IPS-NIHi7 (cell line): ENCODE results near the gene EPHB1.
A peak's percentile ranks its signal among the peaks of the same experiment; 100 is the strongest.

Source experiments
- DNase-seq: peaks from one replicate; pipeline ENCODE4 v3.0.0; 2012; ENCODE audit warnings: mixed read lengths; ENCODE audit errors: extremely low spot score

Gene EPHB1

DNA sequence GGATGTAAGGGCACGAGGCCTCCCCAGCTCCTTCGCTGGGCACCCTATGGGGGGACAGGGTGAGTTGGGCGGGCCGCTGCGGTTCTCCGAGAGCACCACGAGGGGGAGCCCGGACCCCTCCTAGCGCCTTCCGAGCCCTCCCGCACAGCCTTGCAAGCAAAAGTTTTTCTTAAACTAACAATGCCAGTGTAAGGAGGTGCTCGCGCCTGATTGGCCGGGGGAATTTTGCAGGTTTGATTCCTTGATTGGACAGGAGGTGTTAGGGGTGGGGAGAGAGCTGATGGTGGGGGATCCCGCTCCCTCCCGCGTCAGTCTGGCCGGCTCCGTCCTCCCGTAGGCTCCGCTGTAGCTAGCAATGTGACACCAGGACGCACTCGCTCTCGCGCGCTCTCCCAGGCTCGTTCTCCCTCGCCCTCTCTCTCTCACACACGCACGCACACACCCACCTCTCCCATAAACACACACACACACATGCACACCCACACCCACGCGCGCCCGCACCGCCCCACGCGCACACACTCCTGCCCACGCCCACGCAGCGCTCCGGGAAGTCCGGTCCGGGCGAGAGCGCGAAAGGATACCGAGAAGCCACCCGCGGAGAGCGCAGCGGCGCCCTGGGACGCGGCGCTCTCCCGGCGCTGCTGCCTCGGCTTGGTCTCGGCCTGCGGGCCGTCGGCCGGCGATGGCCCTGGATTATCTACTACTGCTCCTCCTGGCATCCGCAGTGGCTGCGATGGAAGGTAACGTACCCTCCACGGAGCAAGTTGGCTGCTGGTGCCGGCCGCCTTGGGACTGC, at the start of gene EPHB1:
Gene EPHB1 (plus strand): TSS at position 311 of the 796 bp plus-strand sequence.
- DNase-seq = peak; percentile 97

DNA sequence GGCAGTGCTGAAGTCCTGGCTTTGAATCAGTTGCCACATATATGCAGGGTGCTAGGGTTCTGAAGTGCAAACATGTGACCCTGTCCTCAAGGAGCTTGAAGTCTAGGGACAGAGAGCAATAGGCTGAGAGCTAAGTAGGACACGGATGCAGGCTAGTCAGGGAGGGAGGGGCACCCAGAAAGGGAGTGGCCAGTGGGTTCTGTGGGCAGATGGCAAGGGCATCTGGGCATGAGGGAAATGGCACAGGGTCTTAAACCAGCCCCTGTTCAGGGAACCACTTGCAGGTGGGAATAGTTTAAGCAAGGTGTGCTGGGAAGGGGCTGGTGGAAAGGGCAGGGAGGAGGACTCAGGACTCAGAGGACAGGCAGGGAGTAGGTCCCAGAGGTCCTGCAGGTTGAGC, 46.4 kb upstream of the EPHB1 start:
- DNase-seq = no peak

DNA sequence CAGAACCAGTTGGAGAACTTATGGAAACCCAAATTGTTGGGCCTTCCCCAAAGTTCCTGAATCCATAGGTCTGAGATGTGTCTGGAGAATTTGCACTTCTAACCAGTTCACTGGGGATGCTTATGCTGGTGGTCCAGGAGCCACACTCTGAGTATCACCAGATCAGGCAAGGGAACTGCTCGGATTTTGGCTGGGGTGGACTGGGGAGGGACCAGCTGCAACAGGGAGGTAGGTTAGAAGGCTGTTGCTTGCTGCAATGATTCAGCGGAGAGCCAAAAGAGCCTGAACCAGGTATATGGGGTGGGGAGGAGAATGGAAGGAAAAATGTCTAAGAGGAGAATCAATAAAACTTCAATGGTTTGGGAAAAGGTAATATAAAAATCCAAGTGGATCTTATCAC, 45.9 kb upstream of the EPHB1 start:
- DNase-seq = no peak

DNA sequence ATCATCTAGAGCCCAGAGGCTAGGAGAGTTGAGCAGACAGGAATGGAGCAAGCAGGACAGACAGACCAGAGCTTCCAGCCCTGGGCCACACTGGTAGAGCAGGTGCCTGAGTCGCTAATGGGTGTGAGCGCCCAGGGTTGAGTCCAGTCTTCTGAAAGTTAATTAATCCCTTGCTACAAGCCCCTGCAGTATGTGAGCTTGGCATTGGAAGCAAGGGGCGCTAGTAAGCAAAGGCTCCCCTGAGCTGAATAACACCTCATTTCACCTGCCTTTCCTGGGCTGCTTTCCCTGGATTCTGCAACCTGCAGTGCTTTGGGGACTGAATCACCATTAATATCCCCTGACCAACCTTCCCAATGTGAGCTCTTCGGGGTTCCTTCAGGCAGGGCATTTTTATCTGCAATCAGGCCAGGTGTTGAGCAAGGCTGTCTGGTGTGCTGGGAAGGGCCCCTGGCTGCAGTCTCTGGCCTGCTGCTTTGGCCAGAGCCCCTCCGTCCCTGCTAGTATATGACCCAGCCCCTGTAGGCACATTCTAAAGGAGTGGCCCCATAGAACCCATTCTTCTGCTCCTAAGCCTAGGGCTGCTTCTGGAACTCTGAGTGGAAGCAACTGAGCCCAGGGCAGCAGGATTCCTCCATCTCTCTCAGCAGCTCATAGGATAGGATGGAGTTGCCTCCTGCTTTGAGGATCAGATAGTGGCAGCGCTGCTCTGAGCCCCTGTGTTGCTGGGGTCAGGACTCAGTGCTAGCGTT, 45.1 kb upstream of the EPHB1 start:
- peak; percentile 54 for DNase-seq

DNA sequence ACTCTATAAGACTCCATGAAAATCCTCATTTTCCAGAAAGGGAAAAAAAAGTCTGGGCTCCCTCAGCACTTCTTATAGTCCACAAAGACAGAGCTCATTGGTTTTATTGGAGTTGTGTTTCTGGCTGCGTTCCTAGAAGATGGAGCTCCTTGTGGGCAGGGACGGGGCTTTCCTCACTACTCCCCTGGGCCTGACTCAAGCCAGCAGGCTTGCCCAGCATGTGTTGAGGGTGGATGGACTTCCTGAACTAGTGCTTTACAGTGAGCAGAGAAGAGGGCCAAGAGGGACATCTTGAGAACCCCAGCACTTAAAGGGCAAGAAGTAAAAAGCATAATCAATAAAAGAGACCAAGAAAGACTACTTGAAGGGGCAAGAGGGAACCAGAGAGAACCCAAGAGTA, 43.2 kb upstream of the EPHB1 start:
- no peak for DNase-seq

DNA sequence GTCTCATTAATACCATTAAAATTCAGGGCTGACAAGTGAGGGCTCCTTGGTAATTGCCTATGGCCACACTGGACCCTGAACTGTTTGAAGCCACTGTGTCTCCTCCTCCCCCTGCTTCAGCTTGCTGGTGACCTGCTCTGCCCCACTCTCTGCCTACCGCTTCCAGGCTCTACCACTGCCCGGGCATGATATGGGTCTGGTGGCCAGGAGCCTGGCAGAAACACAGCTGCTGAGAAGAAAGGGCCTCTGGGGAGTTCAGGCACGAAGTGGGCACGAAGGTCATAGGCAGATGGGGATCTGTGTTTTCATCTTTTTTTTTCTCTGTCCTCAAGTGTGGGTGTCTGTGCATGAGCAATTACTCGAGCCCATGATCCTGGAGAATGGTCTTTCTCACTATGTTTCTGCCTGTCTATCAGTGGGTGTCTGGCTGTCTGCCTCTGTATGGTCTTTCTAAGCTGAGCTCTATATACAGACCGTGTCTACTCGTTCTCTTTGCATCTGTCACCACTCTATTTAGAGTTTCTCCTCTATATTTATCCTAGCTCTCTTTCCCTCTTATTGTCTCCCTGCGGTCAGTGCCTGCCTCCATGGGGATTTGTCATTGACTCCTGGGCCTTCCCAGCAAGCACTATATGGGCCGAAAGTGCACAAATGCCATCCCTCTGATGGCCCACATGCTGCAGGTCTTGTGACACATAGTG, 42.1 kb upstream of the EPHB1 start:
- DNase-seq = no peak

DNA sequence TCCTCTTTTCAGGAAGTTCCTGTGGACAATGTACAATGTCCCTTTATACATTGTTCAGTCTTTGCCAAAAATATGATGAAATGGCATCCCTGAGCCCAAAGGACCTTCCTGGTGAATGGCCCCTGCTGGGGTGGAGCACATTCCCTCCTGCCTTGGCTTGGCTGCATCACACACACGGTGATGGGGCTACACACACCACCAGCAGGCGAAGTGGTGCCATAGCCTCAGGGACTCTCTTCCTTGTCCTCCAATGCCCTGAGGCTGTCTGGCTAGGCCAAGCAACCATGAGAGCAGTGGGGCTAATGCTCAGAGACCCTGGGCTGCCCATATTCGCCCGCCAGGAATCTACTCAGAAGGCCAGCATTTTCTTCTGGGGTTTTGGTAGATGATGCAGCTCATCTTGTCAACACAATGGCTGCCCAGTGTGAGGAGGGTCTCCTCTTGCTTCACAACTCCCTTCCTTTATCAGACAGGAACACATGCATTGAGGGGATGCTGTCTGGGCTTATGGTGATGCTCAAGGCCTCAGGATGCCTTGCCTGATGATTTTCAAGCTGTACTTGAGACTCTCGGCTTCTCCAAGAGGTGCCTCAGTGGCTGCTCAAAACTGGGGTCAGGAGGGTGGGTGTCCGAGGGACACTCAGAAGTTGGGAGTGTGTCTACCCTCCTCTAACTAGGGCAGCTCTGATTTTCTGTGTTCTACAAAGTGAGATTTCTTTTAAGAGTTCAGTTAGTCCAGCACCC, 40.9 kb upstream of the EPHB1 start:
- peak; percentile 23 for DNase-seq

DNA sequence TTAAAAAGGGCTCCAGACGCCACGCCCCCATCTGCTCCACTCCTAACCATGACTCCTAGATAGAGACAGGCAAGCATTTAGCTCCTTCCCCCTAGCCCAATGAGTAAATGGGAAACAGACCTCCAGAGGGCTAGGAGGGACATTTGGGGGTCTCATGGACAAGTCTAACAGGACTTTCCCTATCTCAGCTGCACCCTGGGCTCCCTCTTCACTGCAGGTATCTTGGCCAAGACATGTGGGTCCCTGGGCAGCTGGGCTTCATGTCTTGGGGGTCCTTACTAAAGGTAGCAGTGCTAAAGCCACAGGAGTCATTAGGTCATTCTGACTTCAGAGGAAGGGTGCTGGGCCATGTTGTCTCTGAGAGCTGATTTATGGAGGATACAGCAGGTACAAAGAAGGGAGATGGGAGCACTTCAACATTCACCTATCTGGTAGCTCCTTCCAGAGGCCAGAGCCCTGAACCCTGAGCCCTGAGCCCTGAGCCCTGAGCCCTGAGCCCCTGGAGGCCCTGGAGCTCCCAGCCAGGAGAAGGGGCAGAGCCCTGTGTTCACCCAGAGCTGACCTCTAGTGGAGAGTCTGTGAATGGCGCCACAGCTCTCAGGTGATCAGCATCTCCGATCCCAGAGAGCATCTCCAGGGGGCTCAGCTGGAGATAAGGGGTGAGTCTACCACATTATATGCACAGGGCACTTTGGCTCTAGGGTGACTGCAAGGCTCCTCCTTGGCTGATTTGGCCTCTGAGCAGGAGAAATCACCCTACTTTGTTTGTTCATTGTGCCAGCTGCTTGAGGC, 40.1 kb upstream of the EPHB1 start:
- peak; percentile 84 for DNase-seq

DNA sequence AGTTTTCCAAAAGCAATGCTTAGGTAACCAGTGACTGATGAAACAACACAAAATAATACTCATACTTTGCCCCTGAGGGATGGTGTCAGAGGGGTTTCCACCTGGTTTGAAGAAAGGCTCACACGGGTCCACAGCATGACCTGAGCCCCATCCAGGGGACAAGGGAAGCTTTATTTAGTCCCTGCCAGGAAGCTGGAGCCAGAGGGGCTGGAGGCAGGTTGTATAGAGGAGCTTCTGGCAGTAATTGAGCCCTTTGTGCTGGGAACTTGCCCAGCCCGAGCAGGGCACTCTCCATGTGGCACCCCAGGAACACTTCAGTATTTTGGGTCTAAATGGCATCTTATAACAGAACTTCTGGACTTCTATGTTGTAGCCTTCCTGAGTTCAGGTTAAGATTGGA, 39.2 kb upstream of the EPHB1 start:
- DNase-seq = no peak

DNA sequence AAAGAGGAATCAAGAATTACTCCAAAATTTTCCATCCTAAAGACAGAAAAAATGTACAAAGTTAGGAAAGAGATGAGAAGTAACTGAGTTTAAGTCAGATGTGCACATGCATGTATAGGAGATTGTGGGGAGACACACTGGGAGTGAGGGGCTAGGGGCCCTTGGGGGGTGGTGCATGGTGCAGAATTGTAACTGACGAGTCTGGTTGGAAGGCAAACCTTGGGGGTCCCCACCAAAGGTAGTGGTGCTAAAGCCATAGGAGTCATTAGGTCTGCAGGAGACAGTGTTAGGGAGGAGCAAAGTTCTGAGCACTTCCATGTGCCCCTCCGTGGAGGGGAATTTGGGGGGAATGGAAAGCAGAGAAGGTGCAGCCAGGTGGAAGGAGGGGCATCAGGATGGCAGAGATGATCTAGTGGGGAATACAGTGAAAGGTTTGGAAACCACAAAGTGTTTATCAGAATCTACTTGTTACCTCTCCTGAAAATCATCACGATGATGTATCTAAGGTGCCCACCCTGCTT, 37.5 kb upstream of the EPHB1 start:
- DNase-seq = no peak

DNA sequence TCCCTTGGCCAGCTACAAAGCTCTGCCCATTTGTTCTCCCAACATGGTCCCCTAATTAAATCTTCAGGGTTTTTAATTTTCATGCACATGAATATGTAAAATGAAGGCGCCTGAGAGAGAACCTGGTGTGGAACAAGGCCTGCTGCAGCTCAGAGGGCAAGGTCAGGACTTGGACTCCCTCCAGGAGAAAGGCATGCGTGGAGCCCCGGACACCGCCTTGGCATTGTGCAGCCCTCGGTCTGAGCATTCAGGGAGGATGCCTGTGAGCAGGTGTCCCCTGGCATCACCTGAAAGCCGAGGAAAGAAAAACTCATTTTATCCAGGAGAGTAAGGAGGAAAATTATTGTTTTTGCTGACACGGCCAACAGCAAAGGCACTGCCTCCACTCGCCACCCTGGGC, 33.8 kb upstream of the EPHB1 start:
- no peak for DNase-seq

DNA sequence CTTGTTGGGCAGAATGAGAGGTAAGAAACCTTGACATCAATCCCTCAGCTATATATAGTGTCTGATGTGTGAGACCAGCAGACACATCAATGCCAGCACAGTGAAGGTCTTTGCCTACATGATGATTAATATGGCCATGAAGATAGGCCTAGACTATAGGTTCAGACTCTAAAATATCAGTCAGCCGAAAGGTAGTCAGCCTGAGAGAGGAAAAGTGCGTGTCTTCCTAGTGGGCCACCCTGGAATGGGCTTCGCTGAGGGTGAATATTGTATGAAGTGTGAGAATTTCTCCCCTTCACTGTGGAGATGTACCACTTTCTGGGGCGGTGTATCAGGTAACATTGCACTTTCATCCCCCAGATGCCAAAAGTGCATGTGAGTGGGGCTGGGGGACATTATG, 33.0 kb upstream of the EPHB1 start:
- DNase-seq = no peak

DNA sequence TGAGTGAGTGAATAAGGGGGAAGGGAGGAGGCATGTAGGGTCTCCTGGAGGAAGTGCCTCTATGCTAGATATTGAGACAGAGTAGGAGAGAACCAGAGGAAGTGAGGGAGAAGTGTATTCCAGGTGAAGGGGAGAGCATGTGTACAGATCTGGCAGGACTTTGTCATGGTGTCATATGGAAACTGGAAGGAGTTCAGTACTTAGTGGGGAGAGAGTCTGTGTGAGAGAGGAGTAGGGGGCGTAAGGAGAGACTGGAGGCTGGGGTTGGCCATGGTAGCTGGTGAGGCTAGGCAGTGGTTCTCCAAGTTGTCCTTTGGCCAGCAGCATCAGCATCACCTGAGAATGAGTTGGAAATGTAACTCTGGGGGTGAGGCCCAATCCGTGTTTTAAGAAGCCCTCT, 29.6 kb upstream of the EPHB1 start:
- no peak for DNase-seq

DNA sequence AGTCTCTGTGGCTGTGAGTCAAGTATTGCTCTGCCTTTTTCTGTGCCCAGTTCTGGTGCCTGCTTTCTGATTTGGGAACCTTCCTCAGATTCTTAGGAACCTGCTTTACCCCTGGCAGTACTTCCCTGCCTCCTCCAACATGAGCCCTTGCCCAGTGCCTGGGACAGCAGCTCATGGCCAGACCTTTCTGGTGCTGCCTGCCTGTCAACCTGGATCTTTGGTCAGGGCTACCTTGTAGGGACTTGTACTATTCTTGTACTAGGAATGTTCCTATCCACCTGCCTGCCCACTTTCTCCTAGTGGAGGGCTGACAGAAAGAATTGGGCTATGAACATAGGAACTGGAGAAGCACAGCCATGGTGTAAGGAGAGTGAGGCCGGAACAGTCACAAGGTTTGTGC, 28.8 kb upstream of the EPHB1 start:
- DNase-seq = no peak

DNA sequence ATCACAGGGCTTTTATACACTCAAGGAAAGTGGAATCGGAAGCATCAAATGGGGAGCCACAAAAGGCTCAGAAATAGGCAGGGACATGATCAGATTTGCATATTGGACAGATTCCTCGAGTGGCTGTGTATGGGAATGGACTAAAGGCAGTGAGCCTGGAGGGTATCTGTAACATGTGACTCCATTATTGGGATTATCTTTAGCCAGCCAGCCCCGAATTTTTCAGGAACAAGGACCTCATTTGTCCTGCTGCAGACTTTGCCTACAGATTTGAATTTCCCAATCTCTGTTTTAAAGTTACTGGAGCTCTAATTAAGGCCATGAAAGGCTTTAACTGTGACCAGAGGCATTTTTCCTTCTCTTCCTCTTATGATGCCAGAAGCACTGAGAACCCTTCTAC, 26.9 kb upstream of the EPHB1 start:
- no peak for DNase-seq

DNA sequence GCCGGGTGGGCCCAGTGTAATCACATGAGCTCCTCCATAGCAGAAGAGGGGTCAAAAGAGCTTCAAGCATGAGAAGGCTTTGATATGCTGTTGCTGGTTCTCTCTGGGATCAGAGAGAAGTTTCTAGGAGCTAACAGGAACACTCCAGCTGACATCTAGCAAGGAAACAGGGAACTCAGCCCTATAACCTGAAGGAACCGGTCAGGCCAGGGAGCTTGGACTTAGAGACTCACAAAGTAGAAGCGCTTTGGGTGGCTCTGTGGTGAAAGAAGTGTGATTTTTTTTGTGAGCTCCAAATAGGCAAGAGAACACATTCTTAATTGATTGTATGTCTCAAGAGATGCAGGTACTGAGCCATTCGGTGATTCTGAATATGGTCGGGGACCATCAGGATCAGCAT, 26.2 kb upstream of the EPHB1 start:
- no peak for DNase-seq

DNA sequence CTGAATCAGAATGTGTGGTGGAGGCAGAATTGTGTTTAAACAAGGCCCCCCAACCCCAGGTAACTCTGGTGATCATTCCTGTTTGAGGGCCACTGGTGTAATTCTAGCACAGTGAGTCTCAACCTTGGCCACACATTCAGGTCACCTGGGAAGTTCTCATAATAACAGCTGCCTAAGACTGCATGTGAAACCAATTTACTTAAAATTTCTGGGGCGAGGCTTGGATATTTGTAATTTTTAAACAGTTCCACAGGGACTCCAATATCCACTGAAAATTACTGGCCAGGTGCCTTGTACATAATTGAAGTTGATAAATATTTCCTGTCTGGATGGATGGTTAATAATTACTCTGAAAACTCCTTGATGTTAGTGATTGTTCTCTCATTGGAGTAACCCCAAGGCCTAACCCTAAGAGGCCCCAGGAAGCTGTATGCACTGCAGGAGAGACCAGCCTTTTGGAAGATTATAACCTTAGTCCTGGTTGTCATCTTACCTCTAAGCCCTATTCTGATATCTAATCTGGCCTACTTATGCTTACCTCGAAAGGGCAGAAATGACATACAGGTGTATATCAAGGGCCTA, 25.7 kb upstream of the EPHB1 start:
- DNase-seq = no peak

DNA sequence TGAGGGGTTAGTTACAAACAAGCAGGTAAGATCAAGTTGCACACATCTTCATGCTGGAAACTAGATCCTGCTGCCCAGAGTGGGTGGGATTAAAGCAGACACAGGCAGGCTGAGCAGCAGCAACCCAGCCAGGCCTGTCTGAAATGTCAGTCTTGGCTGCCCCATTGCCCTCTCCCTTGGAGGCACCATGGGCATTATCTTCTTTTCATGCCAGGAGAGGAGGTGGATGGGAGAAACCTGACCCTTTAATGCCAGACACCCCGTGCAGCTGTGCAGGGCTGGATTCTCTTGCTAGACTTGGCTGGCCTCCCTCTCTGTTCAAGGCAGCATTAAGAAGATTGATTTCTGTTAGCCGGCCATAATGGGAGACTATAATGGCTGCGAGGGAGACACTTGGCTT, 23.0 kb upstream of the EPHB1 start:
- DNase-seq = no peak

DNA sequence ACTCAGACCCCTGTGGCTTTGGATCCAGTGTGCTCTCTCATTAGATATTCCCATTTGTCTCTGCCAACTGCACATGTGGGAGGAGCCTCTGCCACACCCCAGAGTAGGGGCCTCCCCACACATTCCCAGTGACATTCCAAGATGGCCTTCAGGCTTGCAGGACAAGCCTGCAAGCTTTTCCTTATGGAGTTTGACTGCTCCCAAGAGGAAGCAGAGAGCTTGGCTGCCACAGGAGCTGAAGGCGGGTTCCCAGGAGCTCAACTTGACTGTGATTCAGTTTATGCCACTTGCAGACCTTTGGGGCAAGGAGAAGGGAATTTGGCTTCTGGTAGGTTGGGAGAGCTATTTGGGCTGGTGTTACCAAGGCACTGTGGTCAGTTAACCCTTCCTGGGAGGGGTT, 22.5 kb upstream of the EPHB1 start:
- DNase-seq = no peak

DNA sequence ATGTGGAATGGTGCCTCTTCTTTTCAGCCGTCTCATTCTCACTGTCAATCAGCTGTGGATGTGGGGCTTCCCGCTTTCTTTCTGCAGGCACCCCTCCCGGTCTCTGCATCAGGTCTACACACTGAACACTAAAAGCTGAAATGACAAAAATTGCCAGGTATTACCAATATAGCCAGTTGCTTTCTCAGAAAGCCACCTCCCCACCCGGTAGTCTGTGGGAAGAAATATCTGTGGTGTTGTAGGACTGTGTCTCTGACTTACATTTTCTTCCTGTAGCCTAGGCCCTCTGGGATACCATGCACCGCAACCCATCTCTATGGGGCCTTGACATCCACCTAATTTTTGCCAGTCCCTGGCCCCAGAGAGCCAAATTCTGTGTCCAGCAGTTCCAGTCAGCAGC, 19.2 kb upstream of the EPHB1 start:
- DNase-seq = no peak

DNA sequence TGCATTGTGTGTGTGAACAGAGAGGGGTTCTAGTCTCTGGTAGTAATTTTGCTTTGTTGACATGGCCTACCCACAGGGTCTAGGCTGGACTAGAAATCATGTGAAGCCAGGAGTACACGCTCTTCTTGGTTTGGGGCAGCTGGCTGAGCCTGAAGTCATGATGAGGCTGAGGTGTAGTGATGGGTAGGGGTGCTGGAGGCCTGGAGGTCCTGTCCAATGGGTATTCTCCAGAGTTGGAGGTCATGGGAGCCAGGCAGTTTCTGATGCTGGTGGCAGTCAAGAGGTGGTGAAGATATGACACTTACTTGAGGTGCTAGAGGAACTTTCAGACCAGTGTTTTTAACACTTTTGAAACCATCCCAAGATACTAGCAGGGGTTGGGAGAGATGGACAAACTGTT, 18.5 kb upstream of the EPHB1 start:
- no peak for DNase-seq
